AG08396 (cell line): Measurements from ENCODE around the gene COL1A2.
A peak's percentile ranks its signal among the peaks of the same experiment; 100 is the strongest.

Source experiments
- DNase-seq: peaks from one replicate; pipeline ENCODE4 v3.0.0; 2012; ENCODE audit warnings: low spot score, mixed read lengths

Gene COL1A2

GRCh38 chr7:94394437-94395140 lies at the start of gene COL1A2:
COL1A2 (plus strand) TSS chr7:94394895; CDS start chr7:94395032, 137 bp downstream.
- DNase-seq: peak; percentile 91

GRCh38 chr7:94345907-94346306 lies 48.8 kb upstream of the COL1A2 start:
- DNase-seq: no peak

- DNase-seq: peak; percentile 74
These were observed 46.6 kb upstream of the COL1A2 start for GRCh38 chr7:94348142-94348541.

GRCh38 chr7:94350734-94351133 lies 44.0 kb upstream of the COL1A2 start:
- no peak for DNase-seq

GRCh38 chr7:94351703-94352102 lies 43.0 kb upstream of the COL1A2 start:
- DNase-seq: no peak

GRCh38 chr7:94352887-94353286 lies 41.8 kb upstream of the COL1A2 start:
- no peak for DNase-seq

- no peak for DNase-seq
These were observed 39.7 kb upstream of the COL1A2 start for GRCh38 chr7:94354953-94355352.

- no peak for DNase-seq
These were observed 39.2 kb upstream of the COL1A2 start for GRCh38 chr7:94355454-94355853.

GRCh38 chr7:94357076-94357475 lies 37.6 kb upstream of the COL1A2 start:
- DNase-seq: no peak

- no peak for DNase-seq
These were observed 33.8 kb upstream of the COL1A2 start for GRCh38 chr7:94360926-94361325.

- DNase-seq: no peak
These were observed 32.4 kb upstream of the COL1A2 start for GRCh38 chr7:94362276-94362675.

- DNase-seq: no peak
These were observed 29.9 kb upstream of the COL1A2 start for GRCh38 chr7:94364816-94365215.

- DNase-seq: no peak
These were observed 28.5 kb upstream of the COL1A2 start for GRCh38 chr7:94366163-94366562.

- no peak for DNase-seq
These were observed 27.9 kb upstream of the COL1A2 start for GRCh38 chr7:94366832-94367231.

GRCh38 chr7:94367949-94368348 lies 26.7 kb upstream of the COL1A2 start:
- no peak for DNase-seq

GRCh38 chr7:94368371-94368791 lies 26.3 kb upstream of the COL1A2 start:
- peak; percentile 23 for DNase-seq

- peak; percentile 85 for DNase-seq
These were observed 20.5 kb upstream of the COL1A2 start for GRCh38 chr7:94374231-94374630.

GRCh38 chr7:94374721-94375566 lies 19.8 kb upstream of the COL1A2 start:
- peak; percentile 62 for DNase-seq

- DNase-seq: peak; percentile 59
These were observed 19.0 kb upstream of the COL1A2 start for GRCh38 chr7:94375691-94376090.

GRCh38 chr7:94376281-94376680 lies 18.4 kb upstream of the COL1A2 start:
- no peak for DNase-seq

GRCh38 chr7:94378356-94378755 lies 16.3 kb upstream of the COL1A2 start:
- no peak for DNase-seq

GRCh38 chr7:94380264-94380663 lies 14.4 kb upstream of the COL1A2 start:
- DNase-seq: no peak

GRCh38 chr7:94382132-94382531 lies 12.6 kb upstream of the COL1A2 start:
- DNase-seq: no peak
